ENCODE results near the gene TRPM4.

Gene TRPM4

GRCh38 chr19:49231804-49232203 is 74.2 kb downstream of the TRPM4 start:
- DNase-seq (ENCODE audit: low spot score), result no peak

DNA sequence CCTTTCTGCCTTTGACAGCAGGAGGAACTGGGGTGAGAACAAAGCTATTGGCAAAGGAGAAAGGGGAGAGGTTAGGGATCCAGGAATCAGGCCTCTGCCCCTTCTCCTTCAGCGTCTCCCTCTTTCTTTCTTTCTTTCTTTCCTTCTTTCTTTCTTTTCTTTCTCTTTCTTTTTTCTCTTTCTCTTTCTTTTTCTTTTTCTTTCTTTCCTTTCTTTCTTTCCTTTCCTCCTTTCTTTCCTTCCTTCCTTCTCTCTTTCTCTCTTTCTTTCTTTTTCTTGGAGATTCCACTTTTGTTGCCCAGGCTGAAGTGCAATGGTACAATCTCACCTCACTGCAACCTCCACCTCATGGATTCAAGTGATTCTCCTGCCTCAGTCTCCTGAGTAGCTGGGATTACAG is 75.6 kb downstream of the TRPM4 start:
- no peak for DNase-seq (ENCODE audit: low spot score)

DNA sequence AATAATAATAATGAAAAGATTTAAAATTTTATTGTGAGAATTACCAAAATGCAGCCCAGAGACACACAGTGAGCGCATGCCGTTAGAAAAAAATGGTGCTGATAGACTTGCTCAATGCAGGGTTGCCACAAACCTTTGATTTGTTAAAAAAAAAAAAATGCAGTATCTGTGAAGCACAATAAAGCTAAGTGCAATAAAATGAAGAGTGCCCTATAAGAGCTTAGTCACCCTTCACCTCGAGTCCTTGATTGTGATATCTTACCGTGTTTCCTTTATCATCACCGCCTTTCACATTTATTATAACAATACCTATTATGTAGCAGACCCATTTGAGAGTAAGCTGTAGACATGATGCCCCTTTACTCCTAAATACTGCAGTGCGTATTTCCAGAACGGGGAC is 84.2 kb downstream of the TRPM4 start:
- no peak for DNase-seq (ENCODE audit: low spot score)

GRCh38 chr19:49243129-49243528 is 85.5 kb downstream of the TRPM4 start:
- no peak for DNase-seq (ENCODE audit: low spot score)

- DNase-seq (ENCODE audit: low spot score), result no peak
These were observed 86.1 kb downstream of the TRPM4 start for GRCh38 chr19:49243726-49244125.

GRCh38 chr19:49244256-49244655 is 86.7 kb downstream of the TRPM4 start:
- no peak for DNase-seq (ENCODE audit: low spot score)

DNA sequence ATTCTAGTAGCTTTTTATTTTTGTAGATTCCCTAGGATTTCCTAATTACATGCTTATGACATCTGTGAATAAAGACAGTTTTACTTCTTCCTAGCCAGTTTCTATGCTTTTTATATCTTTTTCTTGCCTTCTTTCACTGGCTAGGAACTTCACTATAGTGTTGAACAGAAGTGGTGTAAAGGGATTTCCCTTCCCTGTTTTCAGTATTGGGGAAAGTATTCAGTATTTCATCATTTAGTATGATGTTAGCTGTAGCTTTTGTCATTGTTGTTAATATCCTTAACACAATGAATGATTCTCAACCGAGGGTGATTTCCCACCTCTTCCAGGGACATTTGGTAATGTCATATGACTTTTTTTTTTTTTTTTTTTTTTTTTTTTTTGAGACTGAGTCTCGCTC is 90.1 kb downstream of the TRPM4 start:
- no peak for DNase-seq (ENCODE audit: low spot score)

DNA sequence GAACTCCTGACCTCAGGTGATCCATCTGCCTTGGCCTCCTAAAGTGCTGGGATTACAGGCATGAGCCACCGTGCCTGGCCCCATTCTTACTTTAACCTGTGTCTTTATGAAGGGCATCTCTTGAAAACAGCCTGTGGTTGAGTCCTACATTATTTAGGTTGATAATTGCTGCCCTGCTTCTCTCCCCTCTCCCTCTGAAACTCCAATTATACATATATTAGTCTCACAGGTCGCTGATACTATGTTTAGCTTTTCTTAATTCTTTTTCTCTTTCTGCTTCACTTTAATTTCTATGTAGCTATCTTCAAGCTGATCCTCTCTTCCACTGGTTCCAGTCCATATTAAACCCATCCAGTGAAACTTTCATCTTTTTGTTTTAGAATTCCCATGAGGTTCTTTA is 92.3 kb downstream of the TRPM4 start:
- DNase-seq (ENCODE audit: low spot score), result no peak

- DNase-seq (ENCODE audit: low spot score), result no peak
These were observed 98.1 kb downstream of the TRPM4 start for GRCh38 chr19:49255674-49256073.

DNA sequence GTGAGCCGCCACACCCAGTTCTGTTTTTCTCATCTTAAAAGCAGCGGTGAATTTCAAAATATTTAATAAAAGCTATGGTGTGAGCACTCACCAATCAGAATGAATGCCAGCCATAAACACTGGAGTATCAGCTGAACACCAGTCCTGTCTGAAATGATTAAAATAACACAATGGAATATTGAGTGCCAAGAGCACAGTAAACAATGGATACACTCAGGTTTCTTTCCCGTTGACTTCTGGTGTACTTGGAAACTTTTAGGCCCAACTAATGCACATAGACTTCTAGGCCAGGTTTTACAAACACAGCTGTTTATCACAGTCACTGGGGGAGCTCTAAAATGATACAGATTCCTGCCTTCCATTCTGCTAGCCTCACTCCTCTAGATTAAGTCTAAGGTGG is 99.1 kb downstream of the TRPM4 start:
- no peak for DNase-seq (ENCODE audit: low spot score)

Data from Ammon's horn (tissue), 1 donor.